HCT116 (cell line): ENCODE data around the gene GRIN2A. TPM values are rescaled to one million over a fixed set of nuclear protein-coding genes. Genes with fewer than 3 reads are reported as not detected.

Source experiments
- ATAC-seq: fragments of 200-7000 bp; cut with Tn5 transposase; 2 replicates; pipeline ENCODE4 v1.9.1; 2020; ENCODE audit warnings: mild to moderate bottlenecking, moderate library complexity
- BruUV-seq: library from RNA; stranded (reverse); fragments of 400-500 nt; replicated peaks from 2 replicates; lab custom pipeline; 2021; lab: Mats Ljungman, UMichigan
- CTCF ChIA-PET: fragments of 300-600 bp; sonication (Branson Sonifier 250); formaldehyde crosslinking; loops from one replicate; lab custom pipeline; 2021; ENCODE audit warnings: antibody characterized with exemption; lab: Charles Lee
- POLR2A ChIA-PET: fragments of 300-600, 350-600 bp; sonication (Branson Sonifier 250); formaldehyde crosslinking; loops from one replicate; lab custom pipeline; 2021; ENCODE audit warnings: antibody characterized with exemption; lab: Charles Lee
- RAD21 ChIA-PET, 2 experiments: fragments of 300-600 bp; sonication (Branson Sonifier 250); formaldehyde crosslinking; loops; one replicate each; lab custom pipeline; 2023; ENCODE audit warnings: low total read pairs in 2 of 2; ENCODE audit not compliant: uncharacterized antibody in 2 of 2, unreplicated experiment in 2 of 2, low non-redundant PET in 1 of 2; lab: Charles Lee
- DNase-seq: peaks from one replicate; pipeline ENCODE4 v3.0.0-alpha.2; 2010; ENCODE audit warnings: low read depth, low spot score
- H2AFZ ChIP-seq: fragments of 200-600 bp; shearing (Covaris generic), sonication (generic); 2 replicates; pipeline ENCODE4 v1.6.1; 2017; ENCODE audit warnings: low read depth, mixed run types, mixed read lengths, antibody characterized with exemption, low read length; ENCODE audit not compliant: poor library complexity, severe bottlenecking
- H3K27ac ChIP-seq: 2 replicates; pipeline ENCODE4 v1.5.1; 2012; ENCODE audit warnings: low read depth, low read length
- H3K27me3 ChIP-seq: fragments of 200-600 bp; sonication (generic); 2 replicates; pipeline ENCODE4 v1.6.1; 2016; ENCODE audit warnings: mixed run types, low read length, mixed read lengths; ENCODE audit not compliant: insufficient read depth
- H3K36me3 ChIP-seq, 2 experiments: fragments of 200-500 bp in 1 of 2; fragments of 200-600 bp in 1 of 2; sonication (Bioruptor generic) in 1 of 2; sonication (generic) in 1 of 2; 2 replicates each; pipeline versions ENCODE4 v1.5.1 to v1.6.1; 2014 to 2016; ENCODE audit warnings: low read length in 2 of 2, inconsistent platforms in 1 of 2, mixed read lengths in 1 of 2, mixed run types in 1 of 2; ENCODE audit not compliant: insufficient read depth in 2 of 2, control insufficient read depth in 1 of 2
- H3K4me1 ChIP-seq, 2 experiments: fragments of 200-600 bp in 1 of 2; sonication (generic) in 1 of 2; 2 replicates each; pipeline versions ENCODE4 v1.5.1 to v1.6.1; 2012 to 2017; ENCODE audit warnings: low read length in 2 of 2, inconsistent platforms in 1 of 2, mild to moderate bottlenecking in 1 of 2, mixed read lengths in 1 of 2, mixed run types in 1 of 2, moderate library complexity in 1 of 2; ENCODE audit not compliant: insufficient read depth in 2 of 2, control insufficient read depth in 1 of 2
- H3K4me2 ChIP-seq: fragments of 200-600 bp; sonication (generic); 2 replicates; pipeline ENCODE4 v1.6.1; 2017; ENCODE audit warnings: mixed run types, low read length, mixed read lengths
- H3K4me3 ChIP-seq, 2 experiments: fragments of 200-600 bp in 1 of 2; sonication (generic) in 1 of 2; replicated peaks in 1 of 2; 2 replicates each; pipeline ENCODE4 v1.5.1; 2011 to 2016; ENCODE audit warnings: low read length in 2 of 2, control low read depth in 1 of 2, low read depth in 1 of 2, mild to moderate bottlenecking in 1 of 2, mixed read lengths in 1 of 2, mixed run types in 1 of 2
- H3K79me2 ChIP-seq: fragments of 200-600 bp; sonication (generic); 2 replicates; pipeline ENCODE4 v1.6.1; 2017; ENCODE audit warnings: mild to moderate bottlenecking, mixed run types, low read length, moderate library complexity, mixed read lengths; ENCODE audit not compliant: insufficient read depth
- H3K9ac ChIP-seq: fragments of 200-600 bp; sonication (generic); 2 replicates; pipeline ENCODE4 v1.6.1; 2016; ENCODE audit warnings: low read length, mixed read lengths
- H3K9me2 ChIP-seq: fragments of 200-600 bp; sonication (generic), shearing (Covaris generic); 2 replicates; pipeline ENCODE4 v1.6.1; 2017; ENCODE audit warnings: mixed run types, mild to moderate bottlenecking, moderate library complexity; ENCODE audit not compliant: insufficient read depth
- H3K9me3 ChIP-seq, 2 experiments: fragments of 200-500 bp in 1 of 2; fragments of 200-600 bp in 1 of 2; sonication (Bioruptor generic) in 1 of 2; sonication (generic) in 1 of 2; 2 replicates each; pipeline ENCODE4 v1.6.1; 2014 to 2017; ENCODE audit warnings: low read length in 2 of 2, mixed read lengths in 2 of 2, inconsistent platforms in 1 of 2, low read depth in 1 of 2, mild to moderate bottlenecking in 1 of 2, mixed run types in 1 of 2, moderate library complexity in 1 of 2; ENCODE audit not compliant: control insufficient read depth in 1 of 2, insufficient read depth in 1 of 2
- H4K20me1 ChIP-seq: fragments of 200-600 bp; sonication (generic), shearing (Covaris generic); 2 replicates; pipeline ENCODE4 v1.6.1; 2017; ENCODE audit warnings: mixed run types, mild to moderate bottlenecking, moderate library complexity; ENCODE audit not compliant: insufficient read depth
- CBX3 ChIP-seq: IDR thresholded peaks from 2 replicates; pipeline ENCODE4 v1.6.1; 2012; ENCODE audit warnings: low read depth
- CTCF ChIP-seq, 3 experiments: fragments of 200-600 bp in 1 of 3; sonication (generic) in 1 of 3; IDR thresholded peaks in 2 of 3; conservative IDR thresholded peaks in 1 of 3; 2 replicates each; pipeline ENCODE4 v1.5.1; 2012 to 2017; ENCODE audit warnings: low read depth in 2 of 3, low read length in 2 of 3, antibody characterized with exemption in 1 of 3, borderline replicate concordance in 1 of 3, control low read depth in 1 of 3, mild to moderate bottlenecking in 1 of 3, mixed read lengths in 1 of 3, mixed run types in 1 of 3, moderate library complexity in 1 of 3; ENCODE audit not compliant: insufficient read depth in 1 of 3
- EGR1 ChIP-seq: IDR thresholded peaks from 2 replicates; pipeline ENCODE4 v1.6.1; 2012; ENCODE audit warnings: low read depth
- ELF1 ChIP-seq: IDR thresholded peaks from 2 replicates; pipeline ENCODE4 v1.6.1; 2012; ENCODE audit warnings: low read depth, borderline replicate concordance
- EZH2 ChIP-seq: fragments of 200-600 bp; sonication (generic); IDR thresholded peaks from 2 replicates; pipeline ENCODE4 v1.6.1; 2017; ENCODE audit warnings: antibody characterized with exemption, mixed run types
- FOSL1 ChIP-seq: IDR thresholded peaks from 2 replicates; pipeline ENCODE4 v1.6.1; 2012; ENCODE audit warnings: low read depth
- JUND ChIP-seq: IDR thresholded peaks from 2 replicates; pipeline ENCODE4 v1.6.1; 2012
- POLR2AphosphoS5 ChIP-seq: IDR thresholded peaks from 2 replicates; pipeline ENCODE4 v1.6.1; 2011; ENCODE audit warnings: mild to moderate bottlenecking, low read depth, low read length, moderate library complexity
- SIN3A ChIP-seq: IDR thresholded peaks from 2 replicates; pipeline ENCODE4 v1.6.1; 2012; ENCODE audit warnings: low read depth
- TCF7L2 ChIP-seq: IDR thresholded peaks from 2 replicates; pipeline ENCODE4 v1.7.0; 2011; ENCODE audit warnings: borderline replicate concordance, inconsistent platforms; ENCODE audit not compliant: insufficient read depth, insufficient read length; ENCODE audit errors: extremely low read depth
- YY1 ChIP-seq: IDR thresholded peaks from 2 replicates; pipeline ENCODE4 v1.6.1; 2011; ENCODE audit warnings: low read length, low read depth, moderate library complexity, mild to moderate bottlenecking; ENCODE audit not compliant: insufficient replicate concordance; ENCODE audit errors: extremely low read depth
- ZBTB33 ChIP-seq: IDR thresholded peaks from 2 replicates; pipeline ENCODE4 v1.6.1; 2011; ENCODE audit warnings: mild to moderate bottlenecking, low read length, moderate library complexity; ENCODE audit not compliant: insufficient replicate concordance; ENCODE audit errors: extremely low read depth
- ZFX ChIP-seq: fragments of 450-650 bp; IDR thresholded peaks from 2 replicates; pipeline ENCODE4 v1.6.1; 2017
- ZNF274 ChIP-seq: fragments of 200-500 bp; sonication (Bioruptor generic); IDR thresholded peaks from 2 replicates; pipeline ENCODE4 v1.6.1; 2014; ENCODE audit warnings: mild to moderate bottlenecking, low read depth, low read length, inconsistent platforms
- intact Hi-C: fragments of 100-400 bp; cut with micrococcal nuclease; formaldehyde crosslinking; loops from 2 replicates; pipeline ENCODE4 v1.10.0; 2022
- total RNA-seq: library from RNA; stranded (reverse); gene quantifications from one replicate; pipeline ENCODE4 v1.2.1, GENCODE V29; 2021; ENCODE audit not compliant: unreplicated experiment

Gene GRIN2A
- total RNA-seq, 1 experiment from 2014 or later, result 0.02 TPM

GRCh38 chr16:9867176-9867575 is 315.1 kb downstream of the GRIN2A start:
- Histone ChIP-seq H3K4me2 (no peak overlapping the region), H3K36me3 (no peaks in the 10 kb centered on the region), H3K79me2 (no peaks in the 10 kb centered on the region), H3K9me3 (no peaks in the 10 kb centered on the region), H3K4me3 (no peak overlapping the region), H2AFZ (no peak overlapping the region), H3K4me1 (no peaks in the 10 kb centered on the region), H3K27ac (no peak overlapping the region), H3K27me3 (peaks cover 10% of the 10 kb centered on the region), H4K20me1 (no peaks in the 10 kb centered on the region), H3K9ac (no peak overlapping the region), H3K9me2 (no peaks in the 10 kb centered on the region)
- ChIA-PET CTCF (no interaction called here), RAD21 (no interaction called here), POLR2A (no interaction called here)
- intact Hi-C loops, result no loop called here
- TF ChIP-seq TCF7L2 (no peak), YY1 (no peak), SIN3A (no peak), EGR1 (no peak), POLR2AphosphoS5 (no peak), ELF1 (no peak), CTCF (IDR thresholded peaks at IDR 0.05 in 2 of 3, conservative IDR thresholded peaks at IDR 0.05 in 1 of 3; ENCODE audit: borderline replicate concordance in 1 of 3, insufficient read depth in 1 of 3, low read depth in 2 of 3, low read length in 2 of 3) (no peak)
- DNase-seq (no peak), ATAC-seq (no peak)
- BruUV-seq, result no TSS peak

- no peak for ATAC-seq
- no peak overlapping the region for H3K4me3 ChIP-seq
- no peaks in the 10 kb centered on the region for H3K79me2 ChIP-seq
- H3K27ac ChIP-seq, result no peak overlapping the region
- RAD21 ChIA-PET, result no interaction called here
- intact Hi-C loops, result no loop called here
- H3K9me3 ChIP-seq, result no peaks in the 10 kb centered on the region
- H3K4me1 ChIP-seq, result no peaks in the 10 kb centered on the region
- no peak overlapping the region for H2AFZ ChIP-seq
- no peaks in the 10 kb centered on the region for H3K9me2 ChIP-seq
- no peak overlapping the region for H3K9ac ChIP-seq
- no peaks in the 10 kb centered on the region for H3K36me3 ChIP-seq
- POLR2A ChIA-PET, result no interaction called here
- H4K20me1 ChIP-seq, result no peaks in the 10 kb centered on the region
- no peak overlapping the region for H3K4me2 ChIP-seq
- BruUV-seq, result no TSS peak
- DNase-seq, result no peak
- peaks cover 19% of the 10 kb centered on the region for H3K27me3 ChIP-seq
- CTCF ChIA-PET, result no interaction called here
- no peak for TF ChIP-seq EGR1
- TF ChIP-seq ZBTB33, result no peak
- no peak for TF ChIP-seq CBX3
- TF ChIP-seq TCF7L2, result no peak
- no peak for TF ChIP-seq FOSL1
- no peak for TF ChIP-seq EZH2
- TF ChIP-seq YY1, result no peak
- TF ChIP-seq JUND, result no peak
- no peak for TF ChIP-seq CTCF (IDR thresholded peaks at IDR 0.05 in 2 of 3, conservative IDR thresholded peaks at IDR 0.05 in 1 of 3; ENCODE audit: borderline replicate concordance in 1 of 3, insufficient read depth in 1 of 3, low read depth in 2 of 3, low read length in 2 of 3)
- TF ChIP-seq ELF1, result no peak
- no peak for TF ChIP-seq ZFX
- no peak for TF ChIP-seq ZNF274
Observed at GRCh38 chr16:9864461-9864860, 317.8 kb downstream of the GRIN2A start.
